ENCODE measurements around the gene CDC42BPG.

Gene CDC42BPG

DNA sequence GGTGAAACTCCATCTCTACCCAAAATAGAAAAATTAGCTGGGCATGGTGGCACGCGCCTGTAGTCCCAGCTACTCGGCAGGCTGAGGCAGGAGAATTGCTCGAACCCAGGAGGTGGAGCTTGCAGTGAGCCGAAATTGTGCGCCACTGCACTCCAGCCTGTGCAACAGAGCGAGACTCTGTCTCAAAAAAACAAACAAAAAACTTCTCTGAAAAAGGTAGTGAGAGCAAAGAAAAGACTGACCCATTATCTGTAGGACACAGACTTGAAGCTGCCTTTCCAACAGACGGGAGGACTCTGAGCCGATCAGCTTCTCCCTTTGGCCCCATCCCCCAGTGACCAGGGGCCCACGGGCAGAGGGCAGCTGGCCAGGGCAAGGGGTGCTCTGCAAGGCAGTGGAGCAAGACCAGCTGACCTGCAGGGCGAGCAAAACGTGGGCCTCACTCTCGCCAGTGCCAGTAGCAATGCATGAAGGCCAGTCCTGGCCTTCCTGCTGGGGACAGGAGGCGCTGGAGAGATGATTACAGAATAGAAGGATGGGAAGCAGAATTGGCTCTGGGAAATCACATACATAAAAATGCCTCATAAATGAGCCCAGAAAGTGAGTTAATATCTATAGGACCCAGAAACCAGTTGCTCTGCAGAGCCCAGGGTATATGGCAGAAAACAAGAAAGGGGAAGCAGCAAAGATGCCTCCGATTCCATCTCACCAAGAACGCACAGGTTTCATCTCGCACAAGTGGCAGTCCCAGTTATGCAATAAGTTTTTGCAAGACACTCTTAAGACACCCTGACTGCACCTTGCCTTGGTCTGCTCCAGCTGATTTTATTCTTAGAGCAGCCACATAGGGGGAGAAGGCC is 31.1 kb upstream of the CDC42BPG start:
- Mint-ChIP-seq H3K4me1 (peaks cover 74% of the 10 kb centered on the region), H3K9me3 (no peaks in the 10 kb centered on the region), H3K4me3 (peak overlapping the region; percentile 99), H3K36me3 (peaks cover 53% of the 10 kb centered on the region), H3K27me3 (no peaks in the 10 kb centered on the region), H3K27ac (peak overlapping the region; percentile 84)
- CTCF ChIA-PET, result interaction anchor here (1.0 to 31.5 kb wide), 4 partner anchors 11 to 26 kb away, joined by 3 to 592 read pairs (median 76); partner anchors contain the start of gene CDC42BPG
- no peak for DNase-seq

DNA sequence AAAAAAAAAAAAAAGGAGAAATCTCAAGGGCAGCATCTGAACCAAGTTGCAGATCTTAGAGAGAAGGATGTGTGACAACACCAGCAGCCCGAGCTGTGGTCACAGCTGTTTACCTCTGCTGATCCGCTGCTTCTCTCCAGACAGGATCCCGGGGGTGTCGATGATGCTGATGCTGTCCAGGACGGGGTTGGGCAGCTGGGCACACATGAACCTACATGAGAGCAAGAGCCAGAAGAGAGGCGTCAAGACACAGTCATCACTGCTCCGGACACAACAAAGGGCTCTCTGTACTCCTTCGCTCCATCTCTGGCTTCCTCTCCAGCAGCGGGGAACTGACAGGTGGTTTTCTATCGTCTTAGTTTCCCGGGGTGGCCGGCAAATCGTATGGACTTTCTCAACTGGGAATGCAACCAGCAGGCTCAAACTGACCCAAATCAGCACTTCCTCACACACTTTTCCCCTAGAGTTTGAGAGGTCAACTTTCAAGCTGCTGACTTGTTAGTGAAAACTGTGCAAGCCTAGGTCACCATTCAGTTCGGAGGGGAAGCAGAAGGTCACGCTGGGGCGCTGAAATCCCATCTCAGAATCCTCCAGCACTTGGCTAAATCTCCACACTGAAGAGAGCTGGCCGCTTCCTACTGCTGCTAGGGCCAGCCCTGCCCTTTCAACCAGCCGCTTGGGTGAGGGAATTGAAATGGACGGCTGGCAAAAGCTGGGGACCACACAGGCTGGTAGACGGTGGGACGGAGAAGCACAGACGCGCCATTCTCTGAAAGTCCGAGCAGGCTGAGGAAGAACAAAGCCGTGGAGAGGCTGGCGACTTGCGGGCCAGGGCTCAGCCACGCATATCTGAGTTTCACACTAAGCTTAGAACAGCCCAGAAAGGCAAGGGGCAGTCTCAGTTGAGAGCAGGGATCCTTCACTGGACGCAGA is 30.1 kb upstream of the CDC42BPG start:
- H3K4me3 Mint-ChIP-seq, result peak overlapping the region; percentile 99
- peaks cover 74% of the 10 kb centered on the region for H3K4me1 Mint-ChIP-seq
- no peak for DNase-seq
- no peaks in the 10 kb centered on the region for H3K9me3 Mint-ChIP-seq
- H3K27me3 Mint-ChIP-seq, result no peaks in the 10 kb centered on the region
- CTCF ChIA-PET, result interaction anchor here (0.9 to 31.5 kb wide), 5 partner anchors 10 to 25 kb away, joined by 3 to 592 read pairs (median 7); partner anchors contain the start of gene CDC42BPG
- H3K36me3 Mint-ChIP-seq, result peaks cover 57% of the 10 kb centered on the region
- peak overlapping the region; percentile 87 for H3K27ac Mint-ChIP-seq

DNA sequence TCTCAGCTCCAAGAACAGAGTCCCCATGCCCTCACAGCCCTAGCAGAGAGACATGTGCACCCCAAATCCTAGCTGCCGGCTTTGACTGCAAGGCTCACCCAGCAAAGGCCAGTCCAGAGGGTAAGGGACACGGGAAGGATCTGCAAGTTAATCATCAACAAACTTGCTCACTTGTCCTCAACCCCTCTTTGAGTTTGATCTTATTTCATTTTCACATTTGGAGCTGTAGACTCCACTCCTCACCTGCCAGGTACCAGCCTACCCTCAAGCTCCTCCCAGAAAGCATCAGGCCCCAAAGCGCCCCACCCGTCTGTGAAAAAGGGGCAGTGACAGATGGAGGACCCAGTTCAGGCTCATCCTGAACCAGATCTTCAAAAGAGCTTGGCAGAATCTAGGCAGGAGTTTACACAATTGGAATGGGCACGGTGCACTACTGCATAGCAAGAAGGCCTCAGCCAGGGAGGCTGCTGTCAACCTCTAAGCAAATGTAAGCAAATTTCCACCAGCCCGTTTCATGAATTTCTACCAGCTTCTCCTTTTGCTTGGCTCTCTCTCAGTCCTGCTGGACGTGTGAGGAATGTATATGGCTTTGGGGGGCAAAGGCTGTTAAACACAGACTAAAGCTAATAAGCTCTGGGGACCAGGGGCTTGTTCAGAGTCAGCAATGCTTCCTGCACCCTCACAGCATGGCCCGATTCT is 28.5 kb upstream of the CDC42BPG start:
- Mint-ChIP-seq H3K4me3 (peak overlapping the region; percentile 13), H3K4me1 (peaks cover 81% of the 10 kb centered on the region), H3K27me3 (no peaks in the 10 kb centered on the region), H3K36me3 (peaks cover 71% of the 10 kb centered on the region), H3K9me3 (no peaks in the 10 kb centered on the region), H3K27ac (peak overlapping the region; percentile 85)
- DNase-seq, result no peak
- CTCF ChIA-PET, result interaction anchor here (1.0 to 31.5 kb wide), 4 partner anchors 9 to 23 kb away, joined by 3 to 592 read pairs (median 76); partner anchors contain the start of gene CDC42BPG

DNA sequence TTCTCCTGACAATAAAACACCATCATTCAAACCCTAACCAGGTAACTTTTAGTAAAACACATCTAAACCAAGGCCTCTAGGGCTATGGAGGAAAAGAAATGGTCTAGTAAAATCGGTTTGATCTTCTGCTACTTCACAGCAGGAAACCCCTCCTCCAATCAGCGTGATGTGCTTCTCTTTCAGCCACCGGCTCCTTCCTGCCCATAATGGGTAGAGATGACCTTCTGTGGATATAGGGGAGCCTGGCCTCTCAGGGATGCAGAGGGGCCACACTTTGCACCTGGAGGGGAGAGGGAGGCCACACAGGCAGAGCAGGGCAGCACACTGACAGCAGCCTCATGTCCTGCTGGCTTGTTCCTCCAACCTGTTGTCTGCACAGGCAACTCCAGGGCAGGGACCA is 27.0 kb upstream of the CDC42BPG start:
- H3K4me3 Mint-ChIP-seq, result peak overlapping the region; percentile 57
- no peaks in the 10 kb centered on the region for H3K27me3 Mint-ChIP-seq
- no peaks in the 10 kb centered on the region for H3K9me3 Mint-ChIP-seq
- peak overlapping the region; percentile 86 for H3K27ac Mint-ChIP-seq
- CTCF ChIA-PET, result interaction anchor here (31.5 kb wide), 1 partner anchor 22 kb away, joined by 592 read pairs; the partner anchor contains the start of gene CDC42BPG
- peaks cover 65% of the 10 kb centered on the region for H3K36me3 Mint-ChIP-seq
- peaks cover 89% of the 10 kb centered on the region for H3K4me1 Mint-ChIP-seq
- no peak for DNase-seq

DNA sequence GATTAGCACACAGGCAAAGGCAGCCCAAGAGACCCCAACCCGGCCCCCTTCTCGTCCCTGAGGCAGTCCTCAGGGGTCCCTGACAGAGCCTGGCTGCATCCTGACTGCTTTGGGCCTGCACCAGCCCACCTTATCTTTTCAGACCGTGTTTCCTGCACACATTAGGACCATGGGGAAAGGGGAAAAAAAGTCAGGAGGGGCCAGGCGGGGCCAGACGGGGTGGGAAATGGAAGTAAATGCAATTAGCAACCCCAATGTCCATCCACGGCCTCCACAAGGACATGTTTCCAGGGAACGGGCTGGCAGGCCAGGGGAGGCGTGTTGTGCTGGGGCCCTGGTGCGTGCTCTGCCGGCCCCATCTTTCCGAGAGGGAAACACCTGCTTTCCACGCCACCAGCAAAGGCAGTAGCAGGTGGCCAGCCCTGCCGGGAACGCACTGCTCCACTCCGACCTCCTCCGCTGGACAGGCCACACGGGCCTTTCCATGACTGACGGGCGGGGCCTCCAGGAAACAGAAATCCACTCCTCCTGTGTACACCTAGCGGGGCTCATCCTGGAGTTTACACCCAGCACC is 26.5 kb upstream of the CDC42BPG start:
- CTCF ChIA-PET, result interaction anchor here (0.9 to 3.3 kb wide), 4 partner anchors 9 to 228 kb away, joined by 3 to 47 read pairs (median 16); no protein-coding TSS in a partner anchor
- no peaks in the 10 kb centered on the region for H3K9me3 Mint-ChIP-seq
- H3K4me3 Mint-ChIP-seq, result peak overlapping the region; percentile 57
- no peaks in the 10 kb centered on the region for H3K27me3 Mint-ChIP-seq
- peak overlapping the region; percentile 86 for H3K27ac Mint-ChIP-seq
- no peak for DNase-seq
- peaks cover 65% of the 10 kb centered on the region for H3K36me3 Mint-ChIP-seq
- H3K4me1 Mint-ChIP-seq, result peaks cover 90% of the 10 kb centered on the region

DNA sequence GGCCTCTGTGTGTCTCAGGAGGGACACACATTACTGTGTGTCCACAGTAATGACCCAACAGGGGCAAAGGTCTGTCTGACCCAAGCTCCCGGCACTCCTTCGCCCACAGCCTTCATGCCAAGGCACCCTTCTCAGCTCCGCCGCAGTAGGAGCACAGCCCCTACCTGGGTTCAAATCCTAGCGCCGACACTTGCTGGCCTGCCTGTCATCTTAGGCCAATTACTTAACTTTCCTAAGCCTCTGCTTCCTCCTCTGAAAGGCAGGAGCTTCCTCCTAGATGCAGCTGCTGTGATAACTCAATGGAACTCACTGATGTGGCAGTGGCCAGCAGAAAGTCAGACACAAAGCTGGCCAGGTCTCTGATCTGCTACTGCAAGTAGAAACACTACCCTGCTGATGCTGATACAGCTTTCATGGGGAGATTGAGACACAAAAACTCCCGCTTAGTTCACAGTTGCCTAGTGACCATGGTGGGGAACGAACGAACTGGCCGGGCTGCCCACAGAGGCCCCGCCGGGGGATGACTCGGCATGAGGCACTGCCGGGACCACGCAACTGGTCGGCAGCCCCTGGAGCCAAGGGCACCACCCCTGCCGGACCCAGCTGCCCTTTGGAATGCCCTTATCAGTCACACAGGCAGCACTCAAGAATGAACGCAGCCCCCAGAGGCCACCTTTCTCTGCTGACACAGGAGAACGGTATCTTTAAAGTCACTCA is 25.9 kb upstream of the CDC42BPG start:
- peak overlapping the region; percentile 86 for H3K27ac Mint-ChIP-seq
- DNase-seq, result no peak
- CTCF ChIA-PET, result interaction anchor here (0.9 to 12.0 kb wide), 7 partner anchors 7 to 229 kb away, joined by 3 to 145 read pairs (median 14); partner anchors contain the start of gene EHD1
- H3K36me3 Mint-ChIP-seq, result peaks cover 65% of the 10 kb centered on the region
- H3K4me3 Mint-ChIP-seq, result peak overlapping the region; percentile 45
- H3K4me1 Mint-ChIP-seq, result peaks cover 90% of the 10 kb centered on the region
- H3K9me3 Mint-ChIP-seq, result no peaks in the 10 kb centered on the region
- H3K27me3 Mint-ChIP-seq, result no peaks in the 10 kb centered on the region

DNA sequence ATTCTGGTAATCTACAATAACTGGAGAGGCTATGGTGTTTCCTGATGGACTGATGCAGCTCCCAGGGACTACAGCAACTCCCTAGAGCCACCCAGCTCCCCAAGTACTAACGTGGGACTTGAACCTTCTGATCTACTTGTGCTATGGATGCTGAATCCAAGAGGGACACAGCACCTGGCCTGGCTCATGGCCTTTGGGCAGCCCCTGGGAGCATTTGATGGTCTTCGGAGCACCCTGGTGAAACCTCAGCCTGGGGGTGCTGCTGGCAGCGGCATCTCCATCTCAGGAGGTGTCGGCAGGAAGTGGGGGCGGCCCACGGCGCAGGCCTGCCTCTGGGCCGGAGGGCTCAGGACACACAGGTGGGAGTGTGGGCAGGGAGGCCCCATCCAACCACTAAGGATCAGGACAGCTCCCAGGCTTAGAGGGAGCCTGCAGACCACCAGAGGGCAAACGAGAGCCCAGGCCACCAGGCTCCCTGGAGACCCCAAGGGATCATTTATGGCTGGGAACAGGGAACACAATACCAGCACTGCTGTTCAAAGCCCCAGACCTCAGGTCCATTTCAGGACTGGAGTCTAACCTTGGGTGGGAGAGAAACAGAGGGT is 25.2 kb upstream of the CDC42BPG start:
- peak overlapping the region; percentile 59 for H3K4me3 Mint-ChIP-seq
- H3K4me1 Mint-ChIP-seq, result peaks cover 90% of the 10 kb centered on the region
- CTCF ChIA-PET, result interaction anchor here (0.6 to 12.0 kb wide), 11 partner anchors 8 to 230 kb away, joined by 3 to 145 read pairs (median 5); partner anchors contain the start of genes CDC42BPG and EHD1
- H3K9me3 Mint-ChIP-seq, result no peaks in the 10 kb centered on the region
- peak overlapping the region; percentile 86 for H3K27ac Mint-ChIP-seq
- H3K36me3 Mint-ChIP-seq, result peaks cover 66% of the 10 kb centered on the region
- H3K27me3 Mint-ChIP-seq, result no peaks in the 10 kb centered on the region
- no peak for DNase-seq

DNA sequence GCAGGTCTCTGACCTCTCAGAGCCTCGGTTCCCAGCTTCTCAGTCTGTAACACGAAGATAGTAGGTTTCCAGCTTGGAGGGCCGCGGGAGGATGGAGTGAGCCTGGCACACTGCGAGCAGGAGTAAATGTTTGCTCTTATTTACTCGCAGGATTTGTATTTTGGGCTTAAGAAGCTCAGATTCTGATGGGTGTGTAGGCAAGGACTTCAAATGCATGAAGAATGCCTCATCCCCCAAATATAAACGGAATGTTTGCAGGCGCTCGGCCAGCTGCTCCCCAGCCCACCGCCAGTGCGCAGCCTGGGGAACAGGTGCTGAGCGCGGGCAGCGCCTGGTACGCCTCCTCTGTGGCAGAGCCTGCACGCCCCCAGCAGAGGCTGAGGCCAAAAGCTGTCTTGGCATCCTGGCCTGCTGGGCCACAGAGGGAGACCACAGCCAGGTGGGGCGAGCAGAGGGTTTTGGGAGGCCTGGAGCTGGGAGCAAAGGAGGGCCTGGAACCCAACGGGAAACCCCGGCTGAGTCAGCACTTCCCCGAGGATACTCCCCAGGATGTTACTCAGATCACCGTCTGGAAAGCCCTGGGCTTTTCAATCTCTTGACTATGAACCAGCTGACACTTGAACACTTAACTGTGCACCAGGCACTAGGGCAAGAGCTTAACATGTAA is 24.6 kb upstream of the CDC42BPG start:
- DNase-seq, result no peak
- Mint-ChIP-seq H3K4me3 (peak overlapping the region; percentile 59), H3K27me3 (no peaks in the 10 kb centered on the region), H3K36me3 (peaks cover 60% of the 10 kb centered on the region), H3K27ac (peak overlapping the region; percentile 86), H3K4me1 (peaks cover 90% of the 10 kb centered on the region), H3K9me3 (no peaks in the 10 kb centered on the region)
- CTCF ChIA-PET, result interaction anchor here (0.6 to 12.0 kb wide), 10 partner anchors 9 to 230 kb away, joined by 3 to 145 read pairs (median 6); partner anchors contain the start of genes CDC42BPG and EHD1

DNA sequence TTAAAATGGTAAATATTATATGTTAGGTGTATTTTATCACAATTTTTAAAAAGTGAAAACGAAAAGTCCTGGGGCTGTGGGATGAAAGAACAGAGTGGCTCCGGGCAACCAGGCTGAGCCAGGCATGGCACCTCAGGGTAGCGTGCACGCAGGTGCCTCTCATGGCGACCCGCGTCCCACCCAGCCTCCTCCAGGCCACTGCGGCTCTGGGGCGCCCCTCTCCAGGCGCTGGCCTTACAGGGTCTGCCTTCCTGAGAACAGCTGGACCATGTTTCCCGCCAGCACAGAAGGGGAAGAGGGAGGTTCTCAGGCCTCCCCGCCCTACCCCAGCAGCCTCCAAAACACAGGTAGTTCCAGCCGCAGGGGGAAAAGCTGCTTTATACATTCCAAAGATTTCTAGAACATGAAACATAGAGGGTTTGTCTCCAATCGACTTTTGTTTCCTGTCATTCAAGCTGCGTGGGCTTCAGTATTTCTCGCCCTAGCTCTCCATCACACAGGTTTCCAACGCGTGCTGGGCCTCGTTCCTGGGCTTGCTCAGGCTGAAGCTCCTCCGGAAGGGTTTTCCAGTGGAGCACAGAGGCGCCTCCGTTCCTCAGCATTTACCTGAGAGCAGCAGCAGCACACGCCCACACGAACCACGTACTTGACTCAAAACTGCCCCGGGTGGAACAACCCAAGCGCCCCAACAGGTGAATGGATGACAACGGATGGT is 23.5 kb upstream of the CDC42BPG start:
- Mint-ChIP-seq H3K4me3 (peak overlapping the region; percentile 24), H3K27me3 (no peaks in the 10 kb centered on the region), H3K9me3 (no peaks in the 10 kb centered on the region), H3K27ac (peak overlapping the region; percentile 81), H3K4me1 (peaks cover 95% of the 10 kb centered on the region), H3K36me3 (peaks cover 53% of the 10 kb centered on the region)
- no peak for DNase-seq
- CTCF ChIA-PET, result interaction anchor here (1.8 to 12.0 kb wide), 5 partner anchors 8 to 19 kb away, joined by 5 to 145 read pairs (median 29); partner anchors contain the start of gene EHD1

DNA sequence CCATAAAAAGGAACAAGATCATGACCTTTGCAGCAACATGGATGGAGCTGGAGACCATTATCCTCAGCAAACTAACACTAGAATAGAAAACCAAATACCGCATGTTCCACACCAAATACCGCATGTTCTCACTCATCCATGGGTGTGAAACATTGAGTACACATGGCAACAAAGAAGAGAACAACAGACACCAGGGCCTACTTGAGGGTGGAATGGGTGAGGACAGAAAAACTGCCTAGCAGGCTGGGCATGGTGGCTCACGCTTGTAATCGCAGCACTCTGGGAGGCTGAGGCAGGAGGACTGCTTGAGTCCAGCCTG is 21.7 kb upstream of the CDC42BPG start:
- Mint-ChIP-seq H3K27ac (peak overlapping the region; percentile 100), H3K27me3 (no peaks in the 10 kb centered on the region), H3K4me1 (peaks cover 93% of the 10 kb centered on the region), H3K4me3 (no peak overlapping the region), H3K9me3 (no peaks in the 10 kb centered on the region), H3K36me3 (peaks cover 45% of the 10 kb centered on the region)
- CTCF ChIA-PET, result interaction anchor here (1.3 to 12.0 kb wide), 4 partner anchors 12 to 28 kb away, joined by 4 to 145 read pairs (median 56); partner anchors contain the start of gene EHD1
- DNase-seq, result no peak
